Subcutaneous preadipocyte (primary cell): ENCODE results near the gene SPIN1. TPM values are rescaled to one million over a fixed set of nuclear protein-coding genes. Genes with fewer than 3 reads are reported as not detected.

Source experiments
- total RNA-seq: library from RNA; depleted of rRNA; stranded (reverse); fragments of >200 nt; gene quantifications from 2 replicates; pipeline ENCODE4 v1.2.3, GENCODE V29; 2012

The SPIN1 gene
- 44.1 and 50.4 TPM in 2 replicates for total RNA-seq

GRCh38 chr9:88388203-88388885 is at the start of gene SPIN1:
TSS of gene SPIN1 (plus strand) at chr9:88388444. CDS start at chr9:88426540, 38,096 bp downstream.

Other genes starting within 250 kb of the SPIN1 start
- gene SPATA31C2, start 250.0 kb upstream of the SPIN1 start, total RNA-seq: not detected in 2 replicates
- gene NXNL2, start 146.7 kb downstream of the SPIN1 start, total RNA-seq: not detected in 2 replicates